A673 (cell line): ENCODE measurements around the gene WHRN.

Experiments
- EZH2 ChIP-seq: fragments of 200-600 bp; sonication (generic); IDR thresholded peaks from 2 replicates; pipeline ENCODE4 v1.6.1; 2017; ENCODE audit warnings: borderline replicate concordance, low read depth, mild to moderate bottlenecking, mixed read lengths, antibody characterized with exemption, low read length; ENCODE audit not compliant: poor library complexity, severe bottlenecking
- TF ChIP-seq, protein P1 (sequence below): fragments of 300-800, 200-600 bp; sonication (generic); conservative IDR thresholded peaks from 2 replicates; pipeline ENCODE4 v1.5.1; 2017; ENCODE audit warnings: low read depth, mild to moderate bottlenecking, antibody characterized with exemption, low read length, moderate library complexity, mixed read lengths

GRCh38 chr9:114371343-114371944 is 133.8 kb downstream of the WHRN start:
- TF ChIP-seq, protein P1, sequence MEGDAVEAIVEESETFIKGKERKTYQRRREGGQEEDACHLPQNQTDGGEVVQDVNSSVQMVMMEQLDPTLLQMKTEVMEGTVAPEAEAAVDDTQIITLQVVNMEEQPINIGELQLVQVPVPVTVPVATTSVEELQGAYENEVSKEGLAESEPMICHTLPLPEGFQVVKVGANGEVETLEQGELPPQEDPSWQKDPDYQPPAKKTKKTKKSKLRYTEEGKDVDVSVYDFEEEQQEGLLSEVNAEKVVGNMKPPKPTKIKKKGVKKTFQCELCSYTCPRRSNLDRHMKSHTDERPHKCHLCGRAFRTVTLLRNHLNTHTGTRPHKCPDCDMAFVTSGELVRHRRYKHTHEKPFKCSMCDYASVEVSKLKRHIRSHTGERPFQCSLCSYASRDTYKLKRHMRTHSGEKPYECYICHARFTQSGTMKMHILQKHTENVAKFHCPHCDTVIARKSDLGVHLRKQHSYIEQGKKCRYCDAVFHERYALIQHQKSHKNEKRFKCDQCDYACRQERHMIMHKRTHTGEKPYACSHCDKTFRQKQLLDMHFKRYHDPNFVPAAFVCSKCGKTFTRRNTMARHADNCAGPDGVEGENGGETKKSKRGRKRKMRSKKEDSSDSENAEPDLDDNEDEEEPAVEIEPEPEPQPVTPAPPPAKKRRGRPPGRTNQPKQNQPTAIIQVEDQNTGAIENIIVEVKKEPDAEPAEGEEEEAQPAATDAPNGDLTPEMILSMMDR, result no peak
- no peak for TF ChIP-seq EZH2
